K562 (cell line): ENCODE measurements around the gene AP3M1. TPM values are rescaled to one million over a fixed set of nuclear protein-coding genes. Genes with fewer than 3 reads are reported as not detected.
A peak's percentile ranks its signal among the peaks of the same experiment; 100 is the strongest.

Experiments used
- CAMTA2 ChIP-seq: fragments of 250-450 bp; sonication (Bioruptor Pico); conservative IDR thresholded peaks from 2 replicates; pipeline ENCODE4 v1.5.1; 2022
- DEAF1 ChIP-seq: fragments of 450-650 bp; formaldehyde crosslinking; IDR thresholded peaks from 2 replicates; pipeline ENCODE4 v1.4.0; 2020; ENCODE audit warnings: mild to moderate bottlenecking, moderate library complexity
- EP400 ChIP-seq: fragments of 450-650 bp; IDR thresholded peaks from 2 replicates; pipeline ENCODE4 v1.6.1; 2017; ENCODE audit warnings: antibody characterized with exemption, mild to moderate bottlenecking, moderate library complexity
- ETV1 ChIP-seq: fragments of 450-650 bp; conservative IDR thresholded peaks from 2 replicates; pipeline ENCODE4 v1.6.1; 2016; ENCODE audit warnings: missing genetic modification characterization, control low read depth, low read depth, missing compliant biosample characterization
- ETV5 ChIP-seq: sonication (generic); formaldehyde crosslinking; IDR thresholded peaks from 2 replicates; pipeline ENCODE4 v1.4.0; 2020; ENCODE audit warnings: low read depth, mild to moderate bottlenecking, missing genetic modification reagents
- HES1 ChIP-seq: fragments of 450-650 bp; IDR thresholded peaks from 2 replicates; pipeline ENCODE4 v1.6.1; 2016; ENCODE audit warnings: low read depth, mild to moderate bottlenecking, moderate library complexity
- LCOR ChIP-seq: sonication (generic); formaldehyde crosslinking; IDR thresholded peaks from 2 replicates; pipeline ENCODE4 v1.8.0; 2022; ENCODE audit warnings: mild to moderate bottlenecking, missing genetic modification reagents
- MECOM ChIP-seq: fragments of 250-450 bp; sonication (Bioruptor Pico); IDR thresholded peaks from 2 replicates; pipeline ENCODE4 v1.8.0; 2022; ENCODE audit warnings: inconsistent platforms
- POLR2A ChIP-seq: fragments of 450-650 bp; conservative IDR thresholded peaks from 2 replicates; pipeline ENCODE4 v1.6.1; 2016
- SMARCA4 ChIP-seq: fragments of 450-650 bp; IDR thresholded peaks from 2 replicates; pipeline ENCODE4 v1.6.1; 2016
- SMARCE1 ChIP-seq: fragments of 450-650 bp; IDR thresholded peaks from 2 replicates; pipeline ENCODE4 v1.7.1; 2016; ENCODE audit warnings: mild to moderate bottlenecking
- TAF15 ChIP-seq: fragments of 200-400 bp; formaldehyde crosslinking; IDR thresholded peaks from 2 replicates; pipeline ENCODE4 v1.6.1; 2017; ENCODE audit warnings: mild to moderate bottlenecking, low read depth, low read length, moderate library complexity
- TFAM ChIP-seq: fragments of 250-450 bp; sonication (Bioruptor Pico); conservative IDR thresholded peaks from 2 replicates; pipeline ENCODE4 v1.5.0; 2021; ENCODE audit warnings: mild to moderate bottlenecking, moderate library complexity
- THRB ChIP-seq: fragments of 450-650 bp; formaldehyde crosslinking; conservative IDR thresholded peaks from 2 replicates; pipeline ENCODE4 v1.4.0; 2022; ENCODE audit warnings: mild to moderate bottlenecking, missing genetic modification characterization
- TOE1 ChIP-seq, 2 experiments: fragments of 450-650 bp in 1 of 2; sonication (generic) in 1 of 2; formaldehyde crosslinking in 1 of 2; IDR thresholded peaks; 2 replicates each; pipeline versions ENCODE4 v1.7.1 to v1.8.0; 2016 to 2022; ENCODE audit warnings: borderline replicate concordance in 2 of 2, mild to moderate bottlenecking in 2 of 2, antibody characterized with exemption in 1 of 2, inconsistent platforms in 1 of 2, low read depth in 1 of 2, missing genetic modification reagents in 1 of 2, moderate library complexity in 1 of 2
- U2AF2 ChIP-seq: fragments of 200-400 bp; formaldehyde crosslinking; optimal IDR thresholded peaks from 2 replicates; pipeline ENCODE3; 2017; ENCODE audit warnings: low read depth, mild to moderate bottlenecking, low read length
- XRCC3 ChIP-seq: fragments of 450-650 bp; IDR thresholded peaks from 2 replicates; pipeline ENCODE4 v1.6.1; 2017; ENCODE audit warnings: mild to moderate bottlenecking, moderate library complexity
- XRCC5 ChIP-seq: fragments of 200-400 bp; formaldehyde crosslinking; IDR thresholded peaks from 2 replicates; pipeline ENCODE4 v1.6.1; 2017; ENCODE audit warnings: low read depth, mild to moderate bottlenecking, low read length
- ZKSCAN1 ChIP-seq: fragments of 150-350 bp; IDR thresholded peaks from 2 replicates; pipeline ENCODE4 v1.6.1; 2016; ENCODE audit warnings: low read depth, low read length
- ZNF124 ChIP-seq: sonication (generic); formaldehyde crosslinking; IDR thresholded peaks from 2 replicates; pipeline ENCODE4 v1.8.1; 2022; ENCODE audit warnings: missing genetic modification reagents
- ZNF140 ChIP-seq: fragments of 250-450 bp; sonication (Bioruptor Pico); IDR thresholded peaks from 2 replicates; pipeline ENCODE4 v1.8.0; 2021; ENCODE audit warnings: moderate library complexity, mild to moderate bottlenecking, inconsistent platforms
- ZNF212 ChIP-seq: fragments of 450-650 bp; formaldehyde crosslinking; IDR thresholded peaks from 2 replicates; pipeline ENCODE4 v1.4.0; 2020; ENCODE audit warnings: mild to moderate bottlenecking
- ZNF3 ChIP-seq: fragments of 250-450 bp; sonication (Bioruptor Pico); IDR thresholded peaks from 2 replicates; pipeline ENCODE4 v1.5.0; 2021; ENCODE audit warnings: mild to moderate bottlenecking, moderate library complexity
- ZNF395 ChIP-seq: fragments of 200-800 bp; sonication (Bioruptor generic); IDR thresholded peaks from 2 replicates; pipeline ENCODE4 v1.6.1; 2017; ENCODE audit warnings: missing genetic modification characterization, missing compliant biosample characterization
- ZNF696 ChIP-seq: fragments of 250-450 bp; sonication (Bioruptor Pico); conservative IDR thresholded peaks from 2 replicates; pipeline ENCODE4 v1.4.0; 2020; ENCODE audit warnings: mild to moderate bottlenecking, moderate library complexity
- polyA plus RNA-seq, 8 experiments: library from polyadenylated mRNA; depleted of rRNA in 4 of 8; stranded (reverse) in 5 of 8; unstranded in 3 of 8; fragments of >200 nt; fragmentation: Nextera tagmentation in 2 of 8; fragmentation: Illumina TruSeq in 1 of 8; extraction: Ambion mirVana in 2 of 8; extraction: Trizol in 1 of 8; gene quantifications; 2 replicates each; pipeline versions ENCODE4 v1.2.1 to v1.2.3, GENCODE V29; 2011 to 2014; ENCODE audit warnings: inconsistent platforms in 1 of 8, missing spikeins in 1 of 8
- total RNA-seq, 7 experiments: library from RNA; depleted of rRNA in 6 of 7; stranded (reverse); fragments of >200 nt in 6 of 7; fragmentation: Illumina TruSeq in 2 of 7; extraction: Trizol in 2 of 7; gene quantifications; 2 replicates each; pipeline versions ENCODE4 v1.2.1 to v1.2.3, GENCODE V29; 2011 to 2021; ENCODE audit warnings: low replicate concordance in 1 of 7

Gene AP3M1
- total and polyA plus RNA-seq, 9 of the 15 experiments (the other 6 are each of a cell fraction or from before 2014, with no cell fraction given), result 44.3 to 135 (median 67.6) TPM

- TF ChIP-seq ZNF395 (CRISPR knock-in tag) (no peak), TFAM (no peak), MECOM (no peak), TOE1 (IDR thresholded peaks at IDR 0.05; ENCODE audit: borderline replicate concordance) (peak; percentile 75; the same call in 1 of the 2 replicates), TOE1 (CRISPR knock-in tag; IDR thresholded peaks at IDR 0.05; ENCODE audit: borderline replicate concordance, low read depth) (no peak), POLR2A (peak; percentile 82), XRCC3 (no peak), ZNF3 (CRISPR knock-in tag) (no peak), ETV5 (CRISPR knock-in tag) (peak; percentile 34; the same call in 1 of the 2 replicates), DEAF1 (CRISPR knock-in tag) (peak; percentile 15; the same call in 1 of the 2 replicates), ZNF140 (no peak), ZNF212 (no peak), XRCC5 (0 out of 2 replicates have a peak, but pooled peaks have one; percentile 17), LCOR (CRISPR knock-in tag) (peak; percentile 52), HES1 (no peak), TAF15 (no peak), SMARCE1 (peak; percentile 59; the same call in 1 of the 2 replicates), U2AF2 (no peak), CAMTA2 (CRISPR knock-in tag) (no peak), ZNF696 (CRISPR knock-in tag) (no peak), THRB (CRISPR knock-in tag) (no peak), SMARCA4 (0 out of 2 replicates have a peak, but pooled peaks have one; percentile 0), ZNF124 (CRISPR knock-in tag) (no peak), ZKSCAN1 (peak; percentile 43; the same call in 1 of the 2 replicates), ETV1 (tag) (peak; percentile 80), EP400 (peak; percentile 76; the same call in 1 of the 2 replicates)
These were observed at the start of gene AP3M1 (continued) for GRCh38 chr10:74150204-74150989.
